CD14-positive monocyte (primary cell): Measurements from ENCODE around the gene CPEB1. TPM values are rescaled to one million over a fixed set of nuclear protein-coding genes. Genes with fewer than 3 reads are reported as not detected.

Experiments
- DNase-seq, 3 donors: peaks; one replicate each; pipeline ENCODE4 v3.0.0-alpha.2; 2011 to 2022
- H2AFZ ChIP-seq: 2 replicates; pipeline ENCODE4 v1.6.0; 2012; ENCODE audit warnings: mild to moderate bottlenecking, low read depth, low read length, inconsistent platforms; ENCODE audit not compliant: insufficient read depth, poor library complexity, severe bottlenecking
- H3K27ac ChIP-seq, 2 donors: 1 replicate in 1 of 2; 2 replicates in 1 of 2; pipeline ENCODE4 v1.5.1; 2012 to 2013; ENCODE audit warnings: low read length in 2 of 2, control low read depth in 1 of 2, inconsistent platforms in 1 of 2, low read depth in 1 of 2, mild to moderate bottlenecking in 1 of 2
- H3K27me3 ChIP-seq, 2 donors: one replicate each; pipeline versions ENCODE4 v1.6.0 to v1.6.1; 2011 to 2013; ENCODE audit warnings: low read length in 2 of 2; ENCODE audit not compliant: control insufficient read depth in 2 of 2, insufficient read depth in 2 of 2
- H3K36me3 ChIP-seq, 2 donors: replicated peaks in 1 of 2; 1 replicate in 1 of 2; 2 replicates in 1 of 2; pipeline versions ENCODE4 v1.5.1 to v1.6.1; 2012 to 2013; ENCODE audit warnings: low read length in 2 of 2, control low read depth in 1 of 2, inconsistent platforms in 1 of 2, mild to moderate bottlenecking in 1 of 2; ENCODE audit not compliant: insufficient read depth in 2 of 2, control insufficient read depth in 1 of 2
- H3K4me1 ChIP-seq, 2 donors: 1 replicate in 1 of 2; 2 replicates in 1 of 2; pipeline versions ENCODE4 v1.5.1 to v1.6.1; 2012 to 2013; ENCODE audit warnings: low read length in 2 of 2, control low read depth in 1 of 2, inconsistent platforms in 1 of 2, mild to moderate bottlenecking in 1 of 2, moderate library complexity in 1 of 2; ENCODE audit not compliant: insufficient read depth in 2 of 2, control insufficient read depth in 1 of 2
- H3K4me2 ChIP-seq: replicated peaks from 2 replicates; pipeline ENCODE3; 2012; ENCODE audit warnings: low read length, moderate library complexity, mild to moderate bottlenecking; ENCODE audit not compliant: poor library complexity, severe bottlenecking; ENCODE audit errors: extremely low read depth
- H3K4me3 ChIP-seq, 3 experiments: fragments of 200-600 bp in 1 of 3; sonication (generic) in 1 of 3; replicated peaks in 1 of 3; 1 replicate in 2 of 3; 2 replicates in 1 of 3; pipeline ENCODE4 v1.5.1; 2011 to 2013; ENCODE audit warnings: low read length in 3 of 3, mild to moderate bottlenecking in 3 of 3, control low read depth in 2 of 3, low read depth in 2 of 3, inconsistent platforms in 1 of 3, moderate library complexity in 1 of 3
- H3K79me2 ChIP-seq: 2 replicates; pipeline ENCODE4 v1.6.0; 2012; ENCODE audit warnings: mild to moderate bottlenecking, control low read depth, inconsistent platforms, low read length, moderate library complexity; ENCODE audit not compliant: insufficient read depth
- H3K9ac ChIP-seq: 2 replicates; pipeline ENCODE4 v1.6.0; 2017; ENCODE audit warnings: low read length, mild to moderate bottlenecking; ENCODE audit not compliant: insufficient read depth, poor library complexity, severe bottlenecking
- H3K9me3 ChIP-seq, 2 donors: replicated peaks in 1 of 2; 1 replicate in 1 of 2; 2 replicates in 1 of 2; pipeline versions ENCODE4 v1.5.1 to v1.6.1; 2012 to 2013; ENCODE audit warnings: low read length in 2 of 2, control low read depth in 1 of 2; ENCODE audit not compliant: control insufficient read depth in 1 of 2, insufficient read depth in 1 of 2
- H4K20me1 ChIP-seq: 2 replicates; pipeline ENCODE4 v1.6.0; 2012; ENCODE audit warnings: mild to moderate bottlenecking, low read length, control low read depth, moderate library complexity; ENCODE audit not compliant: insufficient read depth
- H3K27ac Mint-ChIP-seq, 7 donors: one replicate each; pipeline ENCODE4 v1.8.0; 2020; ENCODE audit warnings: mild to moderate bottlenecking in 7 of 7, mixed read lengths in 7 of 7, moderate library complexity in 6 of 7, inconsistent platforms in 2 of 7
- H3K27me3 Mint-ChIP-seq, 3 donors: one replicate each; pipeline ENCODE4 v1.8.0; 2021 to 2022; ENCODE audit warnings: low read depth in 3 of 3, mild to moderate bottlenecking in 3 of 3, mixed read lengths in 3 of 3, moderate library complexity in 3 of 3, inconsistent platforms in 1 of 3
- H3K36me3 Mint-ChIP-seq, 2 donors: one replicate each; pipeline ENCODE4 v1.8.0; 2020; ENCODE audit warnings: mixed read lengths in 2 of 2, inconsistent platforms in 1 of 2, mild to moderate bottlenecking in 1 of 2
- H3K4me1 Mint-ChIP-seq: one replicate; pipeline ENCODE4 v1.8.0; 2020; ENCODE audit warnings: mild to moderate bottlenecking, mixed read lengths
- H3K4me3 Mint-ChIP-seq, 2 donors: one replicate each; pipeline ENCODE4 v1.8.0; 2020; ENCODE audit warnings: mild to moderate bottlenecking in 2 of 2, mixed read lengths in 2 of 2, moderate library complexity in 1 of 2
- H3K9me3 Mint-ChIP-seq, 7 donors: one replicate each; pipeline ENCODE4 v1.8.0; 2020 to 2022; ENCODE audit warnings: mixed read lengths in 7 of 7, mild to moderate bottlenecking in 6 of 7, moderate library complexity in 6 of 7, inconsistent platforms in 2 of 7
- WGBS: methylation state at CpG from one replicate; pipeline ENCODE4 v1.1.5; 2013; ENCODE audit warnings: missing lambda C conversion rate; ENCODE audit not compliant: insufficient coverage; 5-methylcytosine and 5-hydroxymethylcytosine counted together
- intact Hi-C, 2 donors: fragments of 100-400 bp; cut with micrococcal nuclease; formaldehyde crosslinking; loops; one replicate each; pipeline versions ENCODE4 v1.15.0 to v1.15.1; 2023
- polyA plus RNA-seq, 3 donors: library from polyadenylated mRNA; depleted of rRNA in 1 of 3; unstranded in 2 of 3; stranded (reverse) in 1 of 3; fragments of 300-500 nt in 2 of 3; fragments of >200 nt in 1 of 3; fragmentation: Illumina TruSeq in 2 of 3; gene quantifications; 1 replicate in 2 of 3; 2 replicates in 1 of 3; pipeline ENCODE4 v1.2.3, GENCODE V29; 2012 to 2021
- TF ChIP-seq, protein P1 (sequence below): fragments of 200-600 bp; IDR thresholded peaks from one replicate; pipeline ENCODE4 v1.8.0; 2022; ENCODE audit warnings: antibody characterized with exemption, mild to moderate bottlenecking

Gene CPEB1
- polyA plus RNA-seq, 3 donors, result not detected

DNA sequence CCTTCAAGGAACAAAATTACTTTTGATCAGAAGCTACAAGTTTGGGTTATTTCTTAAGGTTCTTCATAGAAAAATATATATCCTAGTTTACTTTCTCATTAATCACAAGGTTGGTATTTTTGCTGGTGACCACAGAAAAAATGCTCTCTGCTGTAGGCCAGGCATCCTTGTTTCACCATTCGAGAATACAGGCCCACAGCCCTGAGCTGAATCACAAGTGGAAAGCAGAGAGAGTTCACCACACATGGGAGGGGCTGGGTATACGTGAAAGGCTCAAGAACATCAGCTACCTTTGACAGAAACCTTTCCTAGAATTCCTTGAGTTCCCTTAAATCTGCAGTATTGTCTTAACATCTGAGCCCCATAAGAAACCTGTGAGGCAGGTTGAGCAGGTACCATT lies 23.2 kb downstream of the CPEB1 start:
- no peak overlapping the region for H3K9ac ChIP-seq
- no peaks in the 10 kb centered on the region for H4K20me1 ChIP-seq
- H3K4me3 ChIP-seq, result no peak overlapping the region
- H3K27me3 Mint-ChIP-seq, result peaks cover 0 to 7% (median 5%) of the 10 kb centered on the region in 3 donors
- H3K27me3 ChIP-seq, result no peaks in the 10 kb centered on the region
- H3K36me3 ChIP-seq, result no peaks in the 10 kb centered on the region
- H3K4me1 Mint-ChIP-seq, result no peaks in the 10 kb centered on the region
- H3K27ac Mint-ChIP-seq, result no peak overlapping the region
- no peak overlapping the region for H3K27ac ChIP-seq
- WGBS, result 93% methylated on average over 2 of the region's 2 CpGs
- intact Hi-C loops, result no loop called here
- no peaks in the 10 kb centered on the region for H3K9me3 ChIP-seq
- no peak overlapping the region for H3K4me2 ChIP-seq
- H3K4me3 Mint-ChIP-seq, result no peak overlapping the region
- H3K36me3 Mint-ChIP-seq, result no peaks in the 10 kb centered on the region
- H3K9me3 Mint-ChIP-seq, result peaks cover 0 to 3% (median 0%) of the 10 kb centered on the region in 7 donors
- DNase-seq, result no peak
- H3K4me1 ChIP-seq, result no peaks in the 10 kb centered on the region
- H2AFZ ChIP-seq, result no peak overlapping the region
- no peaks in the 10 kb centered on the region for H3K79me2 ChIP-seq
- TF ChIP-seq, protein P1, sequence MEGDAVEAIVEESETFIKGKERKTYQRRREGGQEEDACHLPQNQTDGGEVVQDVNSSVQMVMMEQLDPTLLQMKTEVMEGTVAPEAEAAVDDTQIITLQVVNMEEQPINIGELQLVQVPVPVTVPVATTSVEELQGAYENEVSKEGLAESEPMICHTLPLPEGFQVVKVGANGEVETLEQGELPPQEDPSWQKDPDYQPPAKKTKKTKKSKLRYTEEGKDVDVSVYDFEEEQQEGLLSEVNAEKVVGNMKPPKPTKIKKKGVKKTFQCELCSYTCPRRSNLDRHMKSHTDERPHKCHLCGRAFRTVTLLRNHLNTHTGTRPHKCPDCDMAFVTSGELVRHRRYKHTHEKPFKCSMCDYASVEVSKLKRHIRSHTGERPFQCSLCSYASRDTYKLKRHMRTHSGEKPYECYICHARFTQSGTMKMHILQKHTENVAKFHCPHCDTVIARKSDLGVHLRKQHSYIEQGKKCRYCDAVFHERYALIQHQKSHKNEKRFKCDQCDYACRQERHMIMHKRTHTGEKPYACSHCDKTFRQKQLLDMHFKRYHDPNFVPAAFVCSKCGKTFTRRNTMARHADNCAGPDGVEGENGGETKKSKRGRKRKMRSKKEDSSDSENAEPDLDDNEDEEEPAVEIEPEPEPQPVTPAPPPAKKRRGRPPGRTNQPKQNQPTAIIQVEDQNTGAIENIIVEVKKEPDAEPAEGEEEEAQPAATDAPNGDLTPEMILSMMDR, result no peak

DNA sequence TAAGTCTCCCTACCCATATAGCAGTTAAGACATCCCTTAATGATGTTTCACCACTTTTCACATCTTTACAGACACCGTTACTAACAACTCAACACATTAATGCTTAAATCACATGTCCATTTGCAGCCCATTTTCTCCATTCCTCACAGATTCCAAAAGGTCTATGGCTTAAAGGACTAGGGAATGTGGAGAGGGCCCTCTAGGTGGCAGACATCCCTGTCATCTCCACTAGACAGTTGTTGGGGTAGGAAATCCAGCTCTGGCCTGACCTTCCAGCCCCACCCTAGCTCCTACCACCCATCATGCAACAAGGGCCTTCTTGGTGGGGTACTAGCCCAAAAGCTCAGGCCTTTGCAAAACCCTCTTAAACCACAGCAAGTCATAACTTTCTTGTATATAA lies 25.2 kb downstream of the CPEB1 start:
- Histone ChIP-seq H3K4me3 (no peak overlapping the region), H3K27ac (no peak overlapping the region), H3K36me3 (no peaks in the 10 kb centered on the region), H3K79me2 (no peaks in the 10 kb centered on the region), H3K4me1 (no peaks in the 10 kb centered on the region), H3K27me3 (no peaks in the 10 kb centered on the region), H4K20me1 (no peaks in the 10 kb centered on the region), H3K4me2 (no peak overlapping the region), H3K9ac (no peak overlapping the region), H3K9me3 (no peaks in the 10 kb centered on the region), H2AFZ (no peak overlapping the region)
- WGBS, result no CpG with 5 or more reads among the region's 1 CpG
- Mint-ChIP-seq H3K4me3 (no peak overlapping the region), H3K27ac (peak overlapping the region in 1 of 7 donors; percentile 33), H3K27me3 (peaks cover 0 to 6% (median 5%) of the 10 kb centered on the region in 3 donors), H3K36me3 (no peaks in the 10 kb centered on the region), H3K9me3 (peaks cover 0 to 3% (median 0%) of the 10 kb centered on the region in 7 donors), H3K4me1 (no peaks in the 10 kb centered on the region)
- TF ChIP-seq, protein P1, result no peak
- intact Hi-C loops, result no loop called here
- no peak for DNase-seq
